Gastroesophageal sphincter (tissue), 2 donors: Measurements from ENCODE around the gene VSX2.

Experiments
- EP300 ChIP-seq: sonication (generic); formaldehyde crosslinking; IDR thresholded peaks from one replicate; pipeline ENCODE4 v1.6.1; 2017; ENCODE audit warnings: antibody characterized with exemption, mild to moderate bottlenecking
- POLR2A ChIP-seq, 2 donors: fragments of 450-650 bp; IDR thresholded peaks; one replicate each; pipeline ENCODE4 v1.6.1; 2017; ENCODE audit warnings: antibody characterized with exemption in 2 of 2, mild to moderate bottlenecking in 2 of 2, moderate library complexity in 1 of 2

GRCh38 chr14:74207943-74208342, 31.3 kb upstream of the VSX2 start:
- TF ChIP-seq POLR2A (IDR thresholded peaks at IDR 0.05) (no peak), EP300 (no peak)
